ENCODE measurements around the gene KATNAL1.
"Not testable (repeated sequence)": the region's sequence is repeated elsewhere in the genome, so short reads cannot be mapped to it uniquely, and the experiment has no call there.

Gene KATNAL1

DNA sequence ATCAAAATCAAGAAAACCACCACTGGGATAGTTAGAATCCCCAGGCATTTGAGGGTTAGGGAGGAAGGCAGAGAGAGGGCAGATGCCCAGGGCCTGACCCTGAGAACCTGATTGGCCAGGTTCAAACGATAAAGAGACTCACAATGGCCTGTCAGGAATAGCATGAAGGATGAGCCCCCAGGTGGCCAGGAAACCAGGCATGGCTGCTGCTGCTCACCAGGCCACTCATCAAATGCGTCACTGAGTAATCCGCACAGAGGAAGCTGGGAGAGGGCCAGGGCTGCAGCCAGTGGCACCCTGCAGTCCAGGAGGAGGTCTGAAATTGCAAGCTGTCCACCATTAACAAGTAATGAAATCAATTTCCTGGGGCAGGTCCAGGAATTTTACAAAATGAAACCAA is 111.3 kb downstream of the KATNAL1 start:
- no peak for DNase-seq

DNA sequence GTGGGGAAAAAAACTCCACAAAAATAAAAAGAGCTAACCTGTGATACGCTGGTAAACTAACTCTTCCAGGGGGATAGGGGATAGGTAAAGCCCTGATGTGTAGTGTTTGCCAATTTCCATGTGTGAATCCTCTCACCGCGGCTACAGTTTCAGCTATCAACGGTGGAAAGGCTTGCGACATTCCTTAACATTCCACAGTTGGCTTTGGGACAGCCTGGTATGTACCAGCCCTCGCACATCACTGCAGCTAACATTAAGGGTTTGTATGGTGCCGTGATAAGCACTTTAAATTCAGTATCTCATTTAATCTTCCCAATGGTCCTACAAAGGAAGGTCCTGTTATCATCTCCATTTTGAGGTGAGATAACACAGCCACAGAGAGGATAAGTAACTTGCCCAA is 112.4 kb downstream of the KATNAL1 start:
- no peak for DNase-seq

- no peak for DNase-seq
Observed at GRCh38 chr13:30193279-30194234, 113.8 kb downstream of the KATNAL1 start.

DNA sequence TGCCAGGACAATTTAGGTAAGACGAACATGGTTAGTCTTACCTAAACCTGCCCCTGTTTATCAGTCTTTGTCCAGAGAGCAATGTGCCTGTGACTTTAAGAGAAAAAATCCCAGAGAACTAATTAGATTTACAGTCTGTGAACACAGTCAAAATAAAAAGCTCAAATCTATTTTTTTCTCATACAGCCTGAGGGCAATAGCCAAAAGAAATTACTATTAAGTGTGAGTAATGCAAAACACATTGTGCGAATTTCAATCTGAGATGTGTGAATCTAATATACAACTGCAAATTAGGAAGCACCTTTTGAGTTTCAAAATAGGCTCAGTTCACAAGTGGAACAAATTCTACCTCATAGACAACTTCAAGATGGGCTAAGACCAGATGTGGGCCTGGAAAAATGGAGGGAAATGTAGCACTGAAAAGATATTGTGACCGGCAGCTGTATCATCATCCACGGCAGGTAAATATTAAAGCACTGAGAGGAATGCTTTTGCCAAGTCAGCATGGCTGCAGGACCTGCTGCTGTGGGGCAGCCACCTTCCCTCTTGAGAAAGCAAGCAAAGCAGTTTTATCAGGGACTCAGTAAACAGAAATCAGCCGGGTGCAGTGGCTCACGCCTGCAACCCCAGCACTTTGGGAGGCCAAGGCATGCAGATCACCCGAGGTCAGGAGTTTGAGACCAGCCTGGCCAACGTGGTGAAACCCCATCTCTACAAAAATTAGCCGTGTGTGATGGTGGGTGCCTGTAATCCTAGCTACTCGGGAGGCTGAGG is 114.8 kb downstream of the KATNAL1 start:
- DNase-seq = no peak

DNA sequence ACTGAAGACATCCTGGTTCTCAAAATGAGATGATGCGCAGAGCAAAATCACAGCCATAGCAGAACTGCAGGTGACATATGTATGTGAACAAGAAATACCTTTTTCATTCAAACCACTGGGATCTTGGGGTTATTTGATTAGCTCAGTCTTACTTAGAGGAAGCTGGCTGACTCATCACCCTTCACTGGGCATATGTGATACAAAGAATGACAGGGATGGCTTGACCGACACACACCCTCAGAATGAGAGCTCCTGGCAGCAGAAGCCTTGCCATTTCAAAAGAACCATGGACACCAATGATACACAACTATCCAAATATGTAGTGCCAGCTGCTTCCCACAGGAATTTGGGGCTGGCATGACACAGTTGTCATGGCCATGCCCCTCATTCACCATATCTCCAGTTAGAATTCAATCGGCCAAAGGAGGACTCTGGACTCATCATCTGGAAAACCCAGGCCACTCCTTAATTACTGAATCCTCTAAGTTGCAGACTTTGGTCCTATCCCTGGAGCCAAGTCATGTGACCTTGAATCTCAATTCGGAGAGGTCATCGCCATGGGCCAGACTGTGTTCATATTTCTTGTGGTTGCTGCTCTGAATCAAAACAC is 115.8 kb downstream of the KATNAL1 start:
- DNase-seq = no peak

DNA sequence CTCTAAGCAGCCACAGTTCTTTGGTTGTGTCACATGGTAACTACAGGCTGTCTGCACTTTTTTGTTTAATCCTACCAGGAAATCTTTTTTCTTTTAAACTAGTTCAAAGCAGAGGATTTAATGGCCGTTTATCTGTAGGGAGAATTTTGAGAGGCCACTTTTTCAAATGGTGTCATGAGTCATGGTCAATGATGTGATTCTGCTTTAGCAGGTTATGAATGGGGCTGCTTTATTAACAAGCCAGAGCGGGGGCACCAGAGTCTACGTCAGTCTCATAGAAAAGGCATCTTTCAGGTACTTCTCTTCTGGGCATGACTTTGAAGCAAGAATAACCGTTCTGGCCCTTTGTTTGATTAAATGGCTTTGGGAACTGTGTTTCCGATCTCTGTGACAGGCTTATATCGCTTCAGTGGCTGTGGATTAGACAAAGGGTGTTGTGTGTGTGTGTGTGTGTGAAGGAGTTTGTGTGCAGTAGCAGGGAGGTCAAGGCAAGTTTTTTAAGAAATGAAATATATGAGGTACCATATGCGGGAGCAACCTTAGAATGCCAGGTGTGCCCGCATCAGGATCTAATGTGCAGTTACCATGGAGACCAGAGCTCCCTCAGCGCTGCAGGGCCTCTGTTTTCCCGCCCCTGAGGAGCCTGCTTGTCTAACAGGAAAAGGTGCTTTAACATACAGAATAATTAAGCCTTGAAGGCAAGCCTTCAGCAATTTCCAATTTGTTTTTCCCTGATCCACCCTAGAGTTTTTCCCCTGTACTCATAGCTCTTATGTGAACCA is 120.5 kb downstream of the KATNAL1 start:
- DNase-seq = no peak

DNA sequence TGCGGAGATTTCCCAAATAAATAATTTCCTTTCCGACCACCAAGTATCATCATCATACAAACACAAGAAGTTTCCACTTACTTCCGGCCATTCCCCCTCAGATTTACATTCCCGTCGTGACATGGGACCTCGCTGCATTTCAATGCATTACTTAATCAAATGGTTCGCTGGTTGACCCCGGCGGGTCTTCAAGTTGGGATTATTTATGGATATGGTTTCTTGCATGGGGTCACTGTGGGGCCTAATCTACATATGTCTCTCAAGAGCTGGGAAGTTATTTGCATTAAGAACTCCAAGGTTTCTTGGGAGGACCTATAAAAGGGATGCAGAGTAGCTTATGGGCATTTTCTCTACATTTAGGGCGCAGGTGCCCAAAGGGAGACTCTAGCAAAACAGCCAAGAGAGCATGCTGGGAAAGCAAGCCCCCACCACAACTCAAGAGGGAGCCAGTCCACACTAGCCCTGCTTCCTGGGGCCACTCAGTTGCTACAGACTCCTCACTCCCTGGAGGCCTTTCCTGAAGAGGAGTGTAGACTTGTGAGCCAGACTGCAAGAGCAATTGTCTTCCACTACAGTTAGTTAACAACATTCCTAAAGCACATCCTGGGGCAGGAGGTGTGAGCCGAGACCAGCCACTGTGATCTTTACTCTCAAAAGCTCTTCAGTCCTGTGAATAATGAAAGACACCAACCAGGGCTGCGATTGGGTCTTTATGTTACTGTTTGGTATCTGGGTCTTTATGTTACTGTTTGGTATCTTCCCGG is 125.3 kb downstream of the KATNAL1 start:
- DNase-seq = no peak

DNA sequence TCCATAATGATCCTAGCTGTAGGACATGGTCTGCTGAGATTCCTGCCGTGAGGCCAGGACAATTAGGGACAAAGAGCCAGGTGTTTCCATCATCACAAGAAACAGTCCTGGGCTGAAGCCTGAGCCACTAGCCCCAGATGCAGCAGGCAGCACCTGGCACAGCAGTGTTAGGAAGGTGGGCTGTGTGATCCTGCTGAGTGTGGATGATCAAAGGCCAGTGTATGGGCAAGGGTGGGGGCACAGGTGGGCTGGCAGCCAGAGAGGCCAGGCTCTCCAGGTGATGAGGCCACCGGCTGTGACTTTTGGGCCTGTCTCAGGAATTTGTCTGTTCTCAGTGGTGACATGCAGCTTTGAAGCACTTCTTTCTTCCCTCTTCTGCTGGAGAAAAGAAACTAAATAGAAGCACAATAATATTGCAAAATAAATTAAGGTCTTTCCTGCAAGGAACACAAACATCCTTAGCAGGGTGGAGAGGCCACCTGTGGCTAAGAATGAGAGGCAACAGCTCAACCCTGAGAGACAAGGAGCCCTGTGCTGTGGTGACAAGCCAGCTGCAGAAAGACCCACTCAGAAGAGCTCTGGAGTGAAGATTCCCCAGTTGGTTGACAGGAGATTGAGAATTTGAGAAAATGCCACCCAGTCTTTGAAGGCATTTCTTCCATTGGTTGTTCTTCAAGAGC is 127.6 kb downstream of the KATNAL1 start:
- DNase-seq = no peak

DNA sequence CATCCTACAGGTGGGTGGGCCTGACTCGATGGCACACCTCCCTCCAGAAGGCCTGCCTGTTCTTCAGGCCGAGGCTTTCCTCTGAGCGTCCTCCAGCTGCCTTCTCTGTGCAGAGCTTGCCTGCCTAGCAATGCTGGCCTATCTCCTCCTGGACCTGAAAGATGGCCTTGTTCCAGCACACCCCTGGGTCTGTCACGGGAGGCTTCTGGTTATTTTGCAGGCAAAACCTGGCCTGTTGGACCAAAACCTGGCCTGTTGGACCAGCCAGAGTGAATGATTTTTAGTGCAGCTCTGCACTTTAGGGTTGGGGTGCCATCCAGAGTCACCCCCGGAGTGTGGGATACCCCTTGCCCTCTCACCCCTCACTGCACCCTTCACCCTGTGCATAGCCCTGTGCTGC is 128.4 kb downstream of the KATNAL1 start:
- DNase-seq = no peak

DNA sequence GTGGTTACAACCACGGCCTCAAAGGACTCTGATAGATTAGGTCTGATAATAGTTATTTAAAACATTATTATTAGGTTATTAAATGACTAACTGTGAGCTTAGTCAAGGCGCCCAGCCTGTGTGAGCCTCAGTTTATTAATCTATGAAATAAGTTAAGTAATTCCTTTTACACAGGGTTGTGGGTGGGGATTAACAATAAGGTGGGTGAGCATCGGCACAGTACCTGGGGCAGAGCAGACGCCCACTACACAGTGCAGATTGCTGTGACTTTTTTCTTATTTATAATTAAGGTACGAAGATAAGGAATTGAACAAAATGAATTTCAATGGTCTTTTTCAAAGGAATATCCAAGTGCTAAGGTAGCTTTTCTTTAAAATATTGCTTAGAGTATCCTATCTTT is 132.2 kb downstream of the KATNAL1 start:
- no peak for DNase-seq

DNA sequence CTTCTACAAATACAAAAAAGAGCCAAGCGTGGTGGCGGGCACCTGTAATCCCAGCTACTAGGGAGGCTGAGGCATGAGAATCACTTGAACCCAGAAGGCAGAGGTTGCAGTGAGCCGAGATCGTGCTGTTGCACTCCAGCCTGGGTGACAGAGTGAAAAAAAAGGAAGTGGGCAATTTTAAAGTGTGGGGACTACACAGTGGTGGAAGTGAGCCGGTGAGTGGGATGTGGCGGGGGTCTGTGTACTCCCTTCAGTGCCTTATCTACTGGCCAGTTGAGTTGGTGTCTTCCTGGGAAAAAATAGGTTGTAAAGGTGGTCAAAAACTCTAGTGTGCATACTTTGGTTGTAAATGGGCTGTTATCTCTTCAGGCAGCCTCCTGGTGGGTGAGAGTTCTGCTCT is 133.1 kb downstream of the KATNAL1 start:
- not testable (repeated sequence) for DNase-seq

DNA sequence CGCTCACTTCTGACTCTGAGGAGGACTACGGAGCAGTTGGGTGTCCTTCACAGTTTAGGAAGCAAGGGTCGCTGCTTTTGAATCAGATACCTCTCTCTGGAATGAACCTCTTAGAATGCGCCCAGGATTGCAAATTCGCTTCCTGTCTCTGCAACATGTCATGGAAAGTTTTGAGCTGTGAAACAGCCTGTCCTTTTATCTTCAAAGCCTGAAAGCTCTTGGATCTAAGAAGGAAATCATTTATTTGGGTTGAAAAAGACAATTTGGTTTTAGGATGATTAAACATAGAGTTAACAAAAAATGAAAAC is 134.1 kb downstream of the KATNAL1 start:
- no peak for DNase-seq

DNA sequence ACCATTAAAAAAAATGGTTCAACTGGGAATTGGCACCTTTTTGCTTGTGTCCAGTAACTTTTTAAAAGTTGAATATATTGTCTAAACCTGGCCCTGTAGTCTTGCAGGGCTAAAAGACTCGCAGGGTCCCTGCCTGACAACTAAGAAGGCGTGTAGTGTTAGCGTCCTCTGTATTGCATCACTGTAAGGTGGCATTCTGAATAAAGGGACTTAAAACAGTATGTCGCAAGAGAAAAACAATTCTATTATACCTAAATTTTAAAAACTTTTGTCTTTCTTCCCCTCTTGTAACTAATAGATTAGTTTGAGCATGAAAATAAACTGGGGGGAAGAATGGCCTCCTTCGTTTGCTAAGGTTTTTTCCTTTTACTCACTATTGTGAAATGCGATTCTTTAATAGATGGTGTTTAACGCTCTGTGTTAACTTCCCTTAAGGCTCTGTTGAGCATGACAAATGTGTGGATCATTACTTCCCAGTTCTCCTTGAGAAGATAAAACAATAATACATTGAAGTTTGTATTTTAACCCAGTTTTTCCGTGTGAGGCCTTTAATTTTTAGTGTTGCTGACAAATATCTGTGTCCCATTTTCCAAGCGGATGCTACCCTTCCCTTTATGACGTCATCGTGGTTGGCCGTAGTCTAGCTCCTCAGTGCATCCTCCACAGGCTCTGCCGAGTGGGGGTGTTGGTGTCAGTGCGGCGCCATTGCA is 134.6 kb downstream of the KATNAL1 start:
- DNase-seq = no peak

DNA sequence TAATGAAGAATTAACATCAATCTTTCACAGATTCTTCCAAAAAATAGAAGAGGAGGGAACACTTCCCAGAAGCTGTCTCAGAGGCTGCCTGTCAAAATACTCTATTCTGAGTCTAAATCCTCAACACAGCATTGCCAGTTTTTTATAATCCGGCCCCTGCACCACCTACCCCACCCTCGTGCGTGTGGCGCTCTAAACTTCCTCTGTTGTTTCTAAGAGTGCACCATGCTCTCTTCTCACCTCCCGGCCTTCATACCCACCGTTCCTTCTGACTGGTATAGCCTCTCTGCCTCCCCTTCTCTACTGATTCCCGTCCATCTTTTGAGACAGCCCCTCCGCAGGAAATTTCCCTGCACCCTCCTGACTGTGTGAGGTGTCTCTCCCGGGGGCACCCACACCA is 136.8 kb downstream of the KATNAL1 start:
- no peak for DNase-seq

GRCh38 chr13:30169442-30169841 is 137.9 kb downstream of the KATNAL1 start:
- DNase-seq = no peak

DNA sequence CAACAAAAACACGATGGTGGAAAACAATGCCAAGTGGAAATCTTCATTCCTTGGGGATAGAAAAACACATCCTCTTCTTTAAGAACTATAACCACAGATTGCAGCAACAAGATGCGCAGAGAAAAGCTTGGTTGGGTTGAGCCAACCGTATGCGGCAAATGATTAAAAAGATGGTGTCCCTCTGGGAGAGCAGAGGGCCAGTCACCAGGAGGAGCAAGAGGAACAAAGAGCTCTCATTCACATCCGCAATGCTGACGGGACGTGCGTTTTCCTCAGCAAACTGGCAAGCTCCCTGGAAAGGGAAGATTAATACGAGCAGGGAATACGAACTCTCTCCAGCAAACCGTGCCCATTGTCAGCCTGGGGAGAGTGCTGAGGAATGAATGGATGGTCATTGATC is 141.6 kb downstream of the KATNAL1 start:
- DNase-seq = no peak

- DNase-seq = no peak
Observed at GRCh38 chr13:30165071-30165470, 142.3 kb downstream of the KATNAL1 start.

DNA sequence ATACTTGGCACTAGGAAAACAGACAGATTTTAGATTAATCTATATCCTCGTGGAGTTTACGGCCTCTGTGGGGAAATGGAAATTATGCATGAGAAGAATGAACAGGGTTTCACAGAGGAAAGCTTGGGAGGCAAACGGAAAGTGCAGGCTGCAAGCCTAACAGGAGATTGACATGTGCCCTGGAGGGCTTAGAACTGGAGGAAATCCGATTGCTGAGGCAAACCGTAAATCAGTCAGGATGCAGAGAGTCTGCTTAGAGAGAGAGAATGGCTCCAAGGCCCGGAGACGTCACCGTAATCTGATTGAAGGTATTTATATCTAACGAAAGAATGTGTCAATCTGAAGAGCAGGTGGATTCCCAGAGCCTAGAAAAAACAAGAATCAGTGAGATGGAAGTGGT is 143.2 kb downstream of the KATNAL1 start:
- no peak for DNase-seq

DNA sequence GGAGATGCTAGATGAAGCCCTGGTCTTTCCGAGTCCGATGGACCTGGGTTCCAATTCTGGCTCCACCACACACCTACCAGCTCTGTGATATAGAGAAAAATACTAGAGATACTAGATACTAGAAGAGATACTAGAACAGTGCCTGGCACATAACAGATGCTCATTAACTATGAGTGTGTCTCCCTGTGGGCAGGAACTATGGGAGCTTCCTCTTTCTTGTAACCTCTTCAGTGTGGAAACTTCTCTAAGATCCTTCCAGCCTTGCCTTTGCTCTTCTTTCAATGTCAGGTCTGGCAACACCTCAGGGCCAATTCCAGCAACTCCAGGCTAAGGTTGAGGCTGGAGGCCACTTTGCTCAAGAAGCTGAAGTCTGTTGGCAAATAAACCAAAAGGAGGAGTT is 143.9 kb downstream of the KATNAL1 start:
- no peak for DNase-seq

GRCh38 chr13:30159446-30159839 is 147.9 kb downstream of the KATNAL1 start:
- DNase-seq = peak; percentile 35 to 41

Measured in stimulated activated CD4-positive, alpha-beta T cell treated with anti-CD3 and anti-CD28 coated beads, Interleukin-2, amount 100 ng/mL, for 48 hours (primary cell).